Activated T-helper 1 cell treated with anti-CD3 and anti-CD28 coated beads, Interleukin-2, amount 50 U/mL, for 16 hours (primary cell): Measurements from ENCODE around the gene AKR1D1.
"Not testable (repeated sequence)": the region's sequence is repeated elsewhere in the genome, so short reads cannot be mapped to it uniquely, and the experiment has no call there.

Experiments
- DNase-seq, 2 donors: peaks; one replicate each; pipeline ENCODE4 v3.0.0-alpha.2; 2020; ENCODE audit warnings: low read depth in 1 of 2, low spot score in 1 of 2

The AKR1D1 gene

DNA sequence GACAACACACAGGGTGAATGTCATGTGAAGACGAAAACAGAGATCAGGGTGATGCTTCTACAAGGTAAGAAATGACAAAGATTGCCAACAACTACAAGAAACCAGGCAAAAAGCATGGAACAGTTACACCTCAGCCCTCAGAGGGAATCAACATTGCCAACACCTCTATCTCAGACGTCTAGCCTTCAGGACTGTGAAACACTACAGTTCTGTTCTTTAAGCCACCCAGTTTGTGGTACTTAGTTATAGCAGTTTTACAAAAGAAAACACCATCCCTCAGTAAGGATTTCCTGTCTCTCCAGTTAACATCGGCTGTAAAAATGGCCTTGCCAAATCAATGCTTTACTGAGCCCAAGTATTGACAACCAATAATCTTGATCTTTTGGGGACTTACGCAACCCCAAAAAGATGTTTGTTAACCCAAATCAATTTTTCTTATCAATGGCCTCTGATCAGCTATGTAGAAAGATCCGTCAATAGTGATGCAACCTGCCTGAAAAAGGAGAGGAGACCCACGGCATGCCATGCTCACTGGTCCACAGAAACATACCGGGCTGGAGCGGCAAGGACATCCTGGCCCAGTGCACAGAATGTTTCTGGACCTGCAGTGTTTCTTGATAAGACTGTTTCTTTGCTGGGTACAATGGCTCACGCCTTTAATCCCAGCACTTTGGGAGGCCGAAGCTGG is 44.0 kb downstream of the AKR1D1 start:
- no peak for DNase-seq

- DNase-seq, result no peak
These were observed 45.9 kb downstream of the AKR1D1 start for GRCh38 chr7:138122162-138122561.

- no peak for DNase-seq
These were observed 48.9 kb downstream of the AKR1D1 start for GRCh38 chr7:138125119-138125518.

DNA sequence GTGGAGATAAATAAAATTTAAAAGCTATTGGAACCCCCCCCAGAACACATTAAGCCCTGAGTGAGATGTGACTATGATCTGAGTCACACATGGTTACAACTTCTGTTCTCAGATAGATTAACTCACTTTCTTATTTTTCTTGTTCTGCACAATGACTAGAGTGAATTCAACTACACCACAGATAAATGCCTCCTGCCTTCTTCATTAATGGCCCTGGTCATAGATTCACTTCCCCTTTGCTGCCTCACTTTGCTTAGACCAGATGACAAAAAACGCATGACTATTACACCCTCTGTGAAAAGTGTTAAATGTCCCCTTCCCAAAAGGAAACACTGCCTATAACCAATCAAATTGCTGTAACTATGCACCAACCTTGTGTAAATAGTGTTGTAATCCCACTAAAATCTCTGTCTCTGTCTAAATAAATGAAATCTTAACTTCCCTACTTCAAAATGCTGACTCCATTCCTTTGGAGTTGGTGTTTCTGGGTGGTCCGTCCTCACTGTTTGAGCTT is 49.4 kb downstream of the AKR1D1 start:
- DNase-seq, result no peak

GRCh38 chr7:138126928-138127327 is 50.7 kb downstream of the AKR1D1 start:
- DNase-seq, result no peak

DNA sequence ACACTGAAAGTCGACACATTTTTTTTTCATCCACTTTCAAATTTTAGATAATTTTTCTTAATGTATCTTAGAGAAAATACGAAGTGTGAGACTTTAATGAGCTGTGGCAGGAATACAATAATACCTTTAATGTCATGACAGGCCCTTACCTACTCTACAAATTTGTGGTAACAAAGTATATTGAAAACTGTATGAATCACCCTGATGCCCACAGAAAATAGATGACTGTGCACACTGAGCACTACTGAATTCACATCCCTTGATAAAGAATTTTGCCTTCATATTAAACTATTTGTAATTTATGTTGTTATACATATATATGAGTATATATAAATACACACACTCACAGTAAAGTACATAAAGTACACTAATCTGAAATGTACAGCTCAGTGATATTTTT is 51.7 kb downstream of the AKR1D1 start:
- no peak for DNase-seq

DNA sequence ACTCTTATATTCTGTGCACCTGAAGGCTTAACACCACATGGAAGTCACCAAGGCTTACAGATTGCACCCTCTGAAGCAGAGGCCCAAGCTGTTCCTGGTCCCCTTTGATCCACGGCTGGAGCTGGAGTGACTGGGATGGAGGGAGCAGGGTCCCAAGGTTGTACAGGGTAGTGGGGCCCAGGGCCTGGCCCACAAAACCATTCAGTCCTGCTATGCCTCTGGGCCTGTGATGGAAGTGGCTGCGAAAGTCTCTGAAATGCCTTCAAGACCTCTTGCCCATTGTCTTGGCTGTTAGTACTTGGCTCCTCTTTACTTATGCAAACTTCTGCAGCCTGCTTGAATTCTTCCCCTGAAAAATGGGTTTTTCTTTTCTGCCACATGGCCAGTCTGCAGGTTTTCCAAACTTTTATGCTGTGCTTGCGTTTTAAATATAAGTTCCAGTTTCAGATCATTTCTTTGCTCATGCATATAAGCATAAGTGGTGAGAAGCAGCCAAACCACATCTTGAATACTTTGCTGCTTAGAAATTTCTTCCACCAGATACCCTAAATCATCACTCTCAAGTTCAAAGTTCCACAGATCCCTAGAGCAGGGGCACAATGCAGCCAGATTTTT is 53.4 kb downstream of the AKR1D1 start:
- no peak for DNase-seq

DNA sequence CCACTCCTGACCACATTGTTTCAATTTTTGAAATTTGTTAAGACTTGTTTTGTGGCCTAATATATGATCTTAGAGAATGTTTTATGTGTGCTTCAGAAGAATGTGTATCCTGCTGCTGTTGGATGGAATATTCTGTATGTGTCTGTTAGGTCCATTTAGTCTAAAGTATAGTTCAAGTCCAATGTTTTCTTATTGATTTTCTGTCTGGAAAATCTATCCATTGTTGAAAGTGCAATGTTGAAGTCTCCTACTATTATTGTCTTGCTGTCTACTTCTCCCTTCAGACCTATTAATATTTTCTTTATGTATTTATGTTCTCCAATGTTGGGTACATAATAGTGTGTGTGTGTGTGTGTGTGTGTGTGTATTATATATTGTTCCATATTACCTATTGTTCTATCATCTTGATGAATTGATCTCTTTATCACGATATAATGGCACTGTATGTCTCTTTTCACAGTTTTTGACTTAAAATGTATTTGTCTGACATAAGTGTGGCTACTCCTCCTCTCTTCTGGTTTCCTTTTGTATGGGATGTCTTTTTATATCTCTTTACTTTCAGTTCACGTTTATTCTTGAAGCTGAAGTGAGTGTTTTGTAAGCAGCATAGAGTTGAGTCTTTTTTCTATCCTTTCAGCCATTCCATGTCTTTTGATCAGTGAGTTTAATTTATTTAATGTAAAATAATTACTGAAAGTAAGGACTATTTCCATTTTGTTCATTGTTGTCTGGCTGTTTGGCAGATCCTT is 61.3 kb downstream of the AKR1D1 start:
- DNase-seq, result no peak

DNA sequence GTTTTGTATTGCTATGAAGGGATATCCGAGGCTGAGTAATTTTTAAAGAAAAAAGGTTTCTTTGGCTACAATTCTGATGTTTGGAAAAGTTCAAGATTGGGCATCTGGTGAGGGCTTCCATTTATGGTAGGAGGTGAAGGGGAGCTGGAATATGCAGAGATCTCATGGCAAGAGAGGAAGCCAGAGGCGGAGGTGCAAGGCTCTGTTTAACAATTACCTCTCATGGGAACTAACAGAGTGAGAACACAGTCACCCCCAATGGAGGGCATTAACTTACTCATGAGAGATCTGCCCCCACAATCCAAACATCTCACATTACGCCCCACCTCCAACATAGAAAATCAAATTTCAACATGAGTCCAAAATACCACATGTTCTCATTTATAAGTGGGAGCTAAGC is 62.0 kb downstream of the AKR1D1 start:
- DNase-seq, result no peak

DNA sequence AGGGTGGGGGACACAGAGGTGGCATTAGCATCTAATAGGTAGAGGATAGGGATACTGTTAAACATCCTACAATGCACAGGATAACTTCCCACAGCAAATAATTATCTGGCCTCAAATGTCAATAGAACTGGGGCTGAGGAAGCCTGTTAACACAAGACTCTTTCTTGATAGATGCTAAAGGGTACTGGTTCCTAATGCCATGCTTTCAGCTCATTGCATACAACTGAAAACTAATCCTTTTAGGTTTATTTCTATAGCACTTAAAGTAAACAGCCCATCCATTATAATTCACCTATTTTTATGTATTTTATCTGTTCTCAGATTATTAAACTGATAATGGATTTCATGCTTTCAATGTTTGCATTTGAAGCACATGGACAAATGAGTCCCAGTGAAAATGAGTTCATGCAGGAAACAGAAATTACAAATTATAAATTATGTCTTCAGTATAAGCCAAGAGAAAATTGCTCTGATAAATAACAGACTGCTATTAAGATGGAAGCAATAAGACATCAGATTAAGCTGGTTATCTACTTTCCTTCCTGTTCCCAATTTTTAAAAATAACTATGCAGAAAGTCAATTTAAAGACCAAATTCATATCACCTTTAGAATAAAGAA is 66.4 kb downstream of the AKR1D1 start:
- no peak for DNase-seq

- DNase-seq, result no peak
These were observed 68.7 kb downstream of the AKR1D1 start for GRCh38 chr7:138144958-138145357.

DNA sequence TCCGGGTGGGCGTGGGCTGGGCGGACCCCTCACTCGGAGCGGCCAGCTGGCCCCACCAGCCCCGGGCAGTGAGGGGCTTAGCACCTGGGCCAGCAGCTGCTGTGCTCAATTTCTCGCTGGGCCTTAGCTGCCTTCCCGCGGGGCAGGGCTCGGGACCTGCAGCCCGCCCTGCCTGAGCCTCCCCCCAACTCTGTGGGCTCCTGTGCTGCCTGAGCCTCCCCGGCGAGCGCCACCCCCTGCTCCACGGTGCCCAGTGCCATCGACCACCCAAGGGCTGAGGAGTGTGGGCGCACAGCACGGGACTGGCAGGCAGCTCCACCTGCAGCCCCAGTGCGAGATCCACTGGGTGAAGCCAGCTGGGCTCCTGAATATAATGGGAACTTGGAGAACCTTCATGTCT is 70.0 kb downstream of the AKR1D1 start:
- not testable (repeated sequence) for DNase-seq

GRCh38 chr7:138146757-138147734 is 70.8 kb downstream of the AKR1D1 start:
- DNase-seq, result not testable (repeated sequence)

GRCh38 chr7:138151731-138152577 is 75.7 kb downstream of the AKR1D1 start:
- DNase-seq, result no peak

DNA sequence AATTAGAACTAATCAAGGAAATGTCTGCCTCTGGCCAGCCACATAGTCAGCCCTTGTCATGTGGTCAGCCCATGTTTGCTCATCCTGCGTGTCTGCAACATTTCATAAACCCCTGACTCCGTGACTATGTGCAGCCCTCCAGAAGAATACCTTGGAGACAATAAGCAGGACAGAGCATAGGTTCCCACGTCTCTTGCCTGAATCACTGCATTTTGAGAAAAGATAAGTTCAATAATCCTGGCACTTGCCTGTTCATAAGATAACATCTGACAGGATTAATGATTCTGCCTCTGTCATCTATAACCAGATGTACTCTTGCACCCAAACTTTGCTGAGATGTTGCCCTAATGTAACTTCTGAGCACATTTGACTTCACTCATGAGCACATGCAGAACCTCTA is 78.4 kb downstream of the AKR1D1 start:
- DNase-seq, result no peak

DNA sequence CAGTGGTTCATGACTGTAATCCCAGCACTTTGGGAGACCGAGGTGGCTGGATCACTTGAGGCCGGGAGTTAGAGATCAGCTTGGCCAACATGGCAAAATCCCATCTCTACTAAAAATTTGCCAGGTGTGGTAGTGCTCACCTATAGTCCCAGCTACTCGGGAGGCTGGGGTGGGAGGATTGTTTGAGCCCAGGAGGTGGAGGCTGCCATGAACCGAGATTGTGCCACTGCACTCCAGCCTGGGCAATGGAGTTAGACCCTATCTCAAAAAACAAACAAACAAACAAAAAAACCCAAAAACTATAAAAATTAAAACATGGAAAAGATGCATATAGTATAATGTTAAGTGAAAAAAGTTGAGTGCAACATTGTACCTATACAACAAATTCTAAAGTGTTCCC is 81.4 kb downstream of the AKR1D1 start:
- no peak for DNase-seq

DNA sequence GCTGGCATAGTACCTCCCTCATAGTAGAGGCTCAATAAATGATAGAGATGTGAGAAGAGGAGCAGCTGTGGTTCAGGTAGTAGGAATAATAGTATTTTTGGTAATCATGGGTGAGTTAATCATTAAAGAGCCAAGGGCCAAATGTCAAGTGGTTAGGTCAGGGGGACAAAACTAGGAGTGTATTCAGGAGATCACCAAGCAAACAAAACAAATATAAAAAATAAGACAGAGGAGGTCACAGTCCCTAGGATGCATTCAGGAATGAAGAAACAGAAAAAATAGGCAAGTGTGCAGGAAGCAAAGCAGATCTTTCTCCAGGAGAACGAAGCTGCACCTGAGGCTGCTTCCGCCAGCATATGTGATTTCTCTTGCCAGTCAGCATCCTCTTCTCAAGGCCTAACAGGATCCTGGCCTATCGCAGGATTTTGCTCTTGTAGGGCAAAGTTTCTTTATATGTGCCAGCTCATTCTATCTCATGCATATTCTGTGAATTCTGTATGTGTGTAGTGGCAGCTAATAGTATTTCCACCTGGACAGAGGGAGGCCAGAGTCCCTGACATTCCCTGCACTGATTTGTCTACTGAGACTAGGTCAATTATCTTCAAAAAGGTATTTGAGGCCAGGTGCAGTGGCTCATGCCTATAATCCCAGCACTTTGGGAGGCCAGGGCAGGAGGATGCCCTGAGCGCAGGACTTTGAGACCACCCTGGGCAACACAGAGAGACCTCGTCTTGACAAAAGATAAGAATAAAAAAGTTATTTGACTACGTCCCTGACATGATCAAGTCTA is 82.7 kb downstream of the AKR1D1 start:
- DNase-seq, result no peak

GRCh38 chr7:138161600-138162081 is 85.4 kb downstream of the AKR1D1 start:
- DNase-seq, result peak; percentile 13 to 54

GRCh38 chr7:138162236-138162635 is 86.0 kb downstream of the AKR1D1 start:
- DNase-seq, result no peak
